ENCODE measurements around the gene PNMA6E.
A peak's percentile ranks its signal among the peaks of the same experiment; 100 is the strongest.

The PNMA6E gene

GRCh38 chrX:153384390-153384789 lies 16.8 kb downstream of the PNMA6E start:
- DNase-seq (ENCODE audit: low read depth) = no peak

GRCh38 chrX:153382563-153383482 lies 18.3 kb downstream of the PNMA6E start:
- DNase-seq (ENCODE audit: low read depth) = no peak

- peak; percentile 75 for DNase-seq (ENCODE audit: low read depth)
Measured at GRCh38 chrX:153381684-153382532, 19.2 kb downstream of the PNMA6E start.

- DNase-seq (ENCODE audit: low read depth) = no peak
Measured at GRCh38 chrX:153380691-153381090, 20.5 kb downstream of the PNMA6E start.

GRCh38 chrX:153379971-153380581 lies 21.1 kb downstream of the PNMA6E start:
- DNase-seq (ENCODE audit: low read depth) = no peak

GRCh38 chrX:153379508-153379907 lies 21.6 kb downstream of the PNMA6E start:
- DNase-seq (ENCODE audit: low read depth) = no peak

GRCh38 chrX:153378607-153379006 lies 22.5 kb downstream of the PNMA6E start:
- no peak for DNase-seq (ENCODE audit: low read depth)

GRCh38 chrX:153377727-153378126 lies 23.4 kb downstream of the PNMA6E start:
- DNase-seq (ENCODE audit: low read depth) = no peak

- DNase-seq (ENCODE audit: low read depth) = no peak
Measured at GRCh38 chrX:153375571-153375970, 25.6 kb downstream of the PNMA6E start.

GRCh38 chrX:153374426-153374825 lies 26.7 kb downstream of the PNMA6E start:
- DNase-seq (ENCODE audit: low read depth) = no peak

GRCh38 chrX:153372949-153373348 lies 28.2 kb downstream of the PNMA6E start:
- DNase-seq (ENCODE audit: low read depth) = no peak

- peak; percentile 12 for DNase-seq (ENCODE audit: low read depth)
Measured at GRCh38 chrX:153371256-153371655, 29.9 kb downstream of the PNMA6E start.

- peak; percentile 21 for DNase-seq (ENCODE audit: low read depth)
Measured at GRCh38 chrX:153370293-153371055, 30.7 kb downstream of the PNMA6E start.

- DNase-seq (ENCODE audit: low read depth) = no peak
Measured at GRCh38 chrX:153366878-153367538, 34.1 kb downstream of the PNMA6E start.

- DNase-seq (ENCODE audit: low read depth) = no peak
Measured at GRCh38 chrX:153366119-153366518, 35.0 kb downstream of the PNMA6E start.

- no peak for DNase-seq (ENCODE audit: low read depth)
Measured at GRCh38 chrX:153365670-153366069, 35.5 kb downstream of the PNMA6E start.

- DNase-seq (ENCODE audit: low read depth) = no peak
Measured at GRCh38 chrX:153361781-153362397, 39.3 kb downstream of the PNMA6E start.

GRCh38 chrX:153357877-153358276 lies 43.3 kb downstream of the PNMA6E start:
- no peak for DNase-seq (ENCODE audit: low read depth)

- peak; percentile 2 for DNase-seq (ENCODE audit: low read depth)
Measured at GRCh38 chrX:153353416-153353815, 47.7 kb downstream of the PNMA6E start.

- DNase-seq (ENCODE audit: low read depth) = no peak
Measured at GRCh38 chrX:153352858-153353257, 48.3 kb downstream of the PNMA6E start.

GRCh38 chrX:153351981-153352380 lies 49.2 kb downstream of the PNMA6E start:
- no peak for DNase-seq (ENCODE audit: low read depth)

Measured in EH (cell line).